HCT116 (cell line): ENCODE data around the gene EFS. TPM values are rescaled to one million over a fixed set of nuclear protein-coding genes. Genes with fewer than 3 reads are reported as not detected.

Experiments
- ATAC-seq: fragments of 200-7000 bp; cut with Tn5 transposase; 2 replicates; pipeline ENCODE4 v1.9.1; 2020; ENCODE audit warnings: mild to moderate bottlenecking, moderate library complexity
- BruUV-seq: library from RNA; stranded (reverse); fragments of 400-500 nt; replicated peaks from 2 replicates; lab custom pipeline; 2021; lab: Mats Ljungman, UMichigan
- CTCF ChIA-PET: fragments of 300-600 bp; sonication (Branson Sonifier 250); formaldehyde crosslinking; loops from one replicate; lab custom pipeline; 2021; ENCODE audit warnings: antibody characterized with exemption; lab: Charles Lee
- POLR2A ChIA-PET: fragments of 300-600, 350-600 bp; sonication (Branson Sonifier 250); formaldehyde crosslinking; loops from one replicate; lab custom pipeline; 2021; ENCODE audit warnings: antibody characterized with exemption; lab: Charles Lee
- RAD21 ChIA-PET, 2 experiments: fragments of 300-600 bp; sonication (Branson Sonifier 250); formaldehyde crosslinking; loops; one replicate each; lab custom pipeline; 2023; ENCODE audit warnings: low total read pairs in 2 of 2; ENCODE audit not compliant: uncharacterized antibody in 2 of 2, unreplicated experiment in 2 of 2, low non-redundant PET in 1 of 2; lab: Charles Lee
- DNase-seq: peaks from one replicate; pipeline ENCODE4 v3.0.0-alpha.2; 2010; ENCODE audit warnings: low read depth, low spot score
- H2AFZ ChIP-seq: fragments of 200-600 bp; shearing (Covaris generic), sonication (generic); 2 replicates; pipeline ENCODE4 v1.6.1; 2017; ENCODE audit warnings: low read depth, mixed run types, mixed read lengths, antibody characterized with exemption, low read length; ENCODE audit not compliant: poor library complexity, severe bottlenecking
- H3K27ac ChIP-seq: 2 replicates; pipeline ENCODE4 v1.5.1; 2012; ENCODE audit warnings: low read depth, low read length
- H3K27me3 ChIP-seq: fragments of 200-600 bp; sonication (generic); 2 replicates; pipeline ENCODE4 v1.6.1; 2016; ENCODE audit warnings: mixed run types, low read length, mixed read lengths; ENCODE audit not compliant: insufficient read depth
- H3K36me3 ChIP-seq, 2 experiments: fragments of 200-500 bp in 1 of 2; fragments of 200-600 bp in 1 of 2; sonication (Bioruptor generic) in 1 of 2; sonication (generic) in 1 of 2; 2 replicates each; pipeline versions ENCODE4 v1.5.1 to v1.6.1; 2014 to 2016; ENCODE audit warnings: low read length in 2 of 2, inconsistent platforms in 1 of 2, mixed read lengths in 1 of 2, mixed run types in 1 of 2; ENCODE audit not compliant: insufficient read depth in 2 of 2, control insufficient read depth in 1 of 2
- H3K4me1 ChIP-seq, 2 experiments: fragments of 200-600 bp in 1 of 2; sonication (generic) in 1 of 2; 2 replicates each; pipeline versions ENCODE4 v1.5.1 to v1.6.1; 2012 to 2017; ENCODE audit warnings: low read length in 2 of 2, inconsistent platforms in 1 of 2, mild to moderate bottlenecking in 1 of 2, mixed read lengths in 1 of 2, mixed run types in 1 of 2, moderate library complexity in 1 of 2; ENCODE audit not compliant: insufficient read depth in 2 of 2, control insufficient read depth in 1 of 2
- H3K4me2 ChIP-seq: fragments of 200-600 bp; sonication (generic); 2 replicates; pipeline ENCODE4 v1.6.1; 2017; ENCODE audit warnings: mixed run types, low read length, mixed read lengths
- H3K4me3 ChIP-seq, 2 experiments: fragments of 200-600 bp in 1 of 2; sonication (generic) in 1 of 2; replicated peaks in 1 of 2; 2 replicates each; pipeline ENCODE4 v1.5.1; 2011 to 2016; ENCODE audit warnings: low read length in 2 of 2, control low read depth in 1 of 2, low read depth in 1 of 2, mild to moderate bottlenecking in 1 of 2, mixed read lengths in 1 of 2, mixed run types in 1 of 2
- H3K79me2 ChIP-seq: fragments of 200-600 bp; sonication (generic); 2 replicates; pipeline ENCODE4 v1.6.1; 2017; ENCODE audit warnings: mild to moderate bottlenecking, mixed run types, low read length, moderate library complexity, mixed read lengths; ENCODE audit not compliant: insufficient read depth
- H3K9ac ChIP-seq: fragments of 200-600 bp; sonication (generic); 2 replicates; pipeline ENCODE4 v1.6.1; 2016; ENCODE audit warnings: low read length, mixed read lengths
- H3K9me2 ChIP-seq: fragments of 200-600 bp; sonication (generic), shearing (Covaris generic); 2 replicates; pipeline ENCODE4 v1.6.1; 2017; ENCODE audit warnings: mixed run types, mild to moderate bottlenecking, moderate library complexity; ENCODE audit not compliant: insufficient read depth
- H3K9me3 ChIP-seq, 2 experiments: fragments of 200-500 bp in 1 of 2; fragments of 200-600 bp in 1 of 2; sonication (Bioruptor generic) in 1 of 2; sonication (generic) in 1 of 2; 2 replicates each; pipeline ENCODE4 v1.6.1; 2014 to 2017; ENCODE audit warnings: low read length in 2 of 2, mixed read lengths in 2 of 2, inconsistent platforms in 1 of 2, low read depth in 1 of 2, mild to moderate bottlenecking in 1 of 2, mixed run types in 1 of 2, moderate library complexity in 1 of 2; ENCODE audit not compliant: control insufficient read depth in 1 of 2, insufficient read depth in 1 of 2
- H4K20me1 ChIP-seq: fragments of 200-600 bp; sonication (generic), shearing (Covaris generic); 2 replicates; pipeline ENCODE4 v1.6.1; 2017; ENCODE audit warnings: mixed run types, mild to moderate bottlenecking, moderate library complexity; ENCODE audit not compliant: insufficient read depth
- CBX3 ChIP-seq: IDR thresholded peaks from 2 replicates; pipeline ENCODE4 v1.6.1; 2012; ENCODE audit warnings: low read depth
- EGR1 ChIP-seq: IDR thresholded peaks from 2 replicates; pipeline ENCODE4 v1.6.1; 2012; ENCODE audit warnings: low read depth
- JUND ChIP-seq: IDR thresholded peaks from 2 replicates; pipeline ENCODE4 v1.6.1; 2012
- SRF ChIP-seq: IDR thresholded peaks from 2 replicates; pipeline ENCODE4 v1.6.1; 2012; ENCODE audit warnings: low read depth
- YY1 ChIP-seq: IDR thresholded peaks from 2 replicates; pipeline ENCODE4 v1.6.1; 2011; ENCODE audit warnings: low read length, low read depth, moderate library complexity, mild to moderate bottlenecking; ENCODE audit not compliant: insufficient replicate concordance; ENCODE audit errors: extremely low read depth
- intact Hi-C: fragments of 100-400 bp; cut with micrococcal nuclease; formaldehyde crosslinking; loops from 2 replicates; pipeline ENCODE4 v1.10.0; 2022
- total RNA-seq: library from RNA; stranded (reverse); gene quantifications from one replicate; pipeline ENCODE4 v1.2.1, GENCODE V29; 2021; ENCODE audit not compliant: unreplicated experiment
- TF ChIP-seq, protein P1 (sequence below): IDR thresholded peaks from 2 replicates; pipeline ENCODE4 v1.6.1; 2011; ENCODE audit warnings: mild to moderate bottlenecking, low read length, moderate library complexity; ENCODE audit not compliant: insufficient replicate concordance; ENCODE audit errors: extremely low read depth

The EFS gene
- total RNA-seq, 1 experiment from 2014 or later: 0.10 TPM

DNA sequence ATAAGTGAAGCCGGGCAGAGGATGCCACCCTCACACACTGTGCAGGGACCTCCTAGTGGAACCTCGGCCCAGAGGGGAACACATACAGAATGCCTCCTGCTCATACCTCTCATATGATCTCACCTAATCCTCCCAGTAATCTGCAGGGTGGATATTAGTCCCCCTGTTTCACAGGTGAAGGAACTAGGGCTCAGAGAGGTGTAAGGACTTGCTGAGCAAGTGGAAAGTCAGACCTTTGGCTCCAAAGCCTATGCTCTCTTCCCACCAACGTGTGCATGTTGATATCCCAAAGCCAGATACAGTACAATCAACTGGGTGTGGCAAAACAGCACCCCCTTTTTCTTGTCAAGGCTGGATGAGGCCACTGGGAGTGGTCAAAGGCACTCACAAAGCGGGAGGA, 38.9 kb upstream of the EFS start (continued):
- TF ChIP-seq YY1 (no peak), JUND (no peak), CBX3 (no peak), SRF (no peak), EGR1 (no peak)

DNA sequence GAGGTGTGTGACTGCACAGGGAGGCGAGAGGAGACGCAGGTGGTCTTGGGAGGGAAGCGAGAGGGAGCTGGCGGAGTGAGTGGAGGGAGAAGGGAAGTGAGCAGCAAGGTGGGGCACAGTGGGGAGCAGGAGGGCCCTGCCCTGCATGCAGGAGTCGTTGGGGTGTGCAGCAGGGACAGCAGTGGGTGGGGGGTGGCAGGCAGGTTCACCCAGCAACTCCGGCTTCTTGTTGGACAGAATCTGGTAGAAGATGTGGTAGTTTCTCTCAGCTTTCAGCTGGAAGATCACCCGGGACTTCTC, 38.1 kb upstream of the EFS start:
- ATAC-seq (no peak), DNase-seq (no peak)
- no peak overlapping the region for H3K4me2 ChIP-seq
- peaks cover 26% of the 10 kb centered on the region; the same call in 1 of the 2 replicates for H3K27me3 ChIP-seq
- no peaks in the 10 kb centered on the region for H3K36me3 ChIP-seq
- intact Hi-C loops: no loop called here
- ChIA-PET RAD21 (no interaction called here), CTCF (no interaction called here), POLR2A (no interaction called here)
- no peak overlapping the region for H3K9ac ChIP-seq
- H3K4me3 ChIP-seq: no peak overlapping the region
- no peak for TF ChIP-seq JUND
- no peak for TF ChIP-seq YY1
- TF ChIP-seq, protein P1, sequence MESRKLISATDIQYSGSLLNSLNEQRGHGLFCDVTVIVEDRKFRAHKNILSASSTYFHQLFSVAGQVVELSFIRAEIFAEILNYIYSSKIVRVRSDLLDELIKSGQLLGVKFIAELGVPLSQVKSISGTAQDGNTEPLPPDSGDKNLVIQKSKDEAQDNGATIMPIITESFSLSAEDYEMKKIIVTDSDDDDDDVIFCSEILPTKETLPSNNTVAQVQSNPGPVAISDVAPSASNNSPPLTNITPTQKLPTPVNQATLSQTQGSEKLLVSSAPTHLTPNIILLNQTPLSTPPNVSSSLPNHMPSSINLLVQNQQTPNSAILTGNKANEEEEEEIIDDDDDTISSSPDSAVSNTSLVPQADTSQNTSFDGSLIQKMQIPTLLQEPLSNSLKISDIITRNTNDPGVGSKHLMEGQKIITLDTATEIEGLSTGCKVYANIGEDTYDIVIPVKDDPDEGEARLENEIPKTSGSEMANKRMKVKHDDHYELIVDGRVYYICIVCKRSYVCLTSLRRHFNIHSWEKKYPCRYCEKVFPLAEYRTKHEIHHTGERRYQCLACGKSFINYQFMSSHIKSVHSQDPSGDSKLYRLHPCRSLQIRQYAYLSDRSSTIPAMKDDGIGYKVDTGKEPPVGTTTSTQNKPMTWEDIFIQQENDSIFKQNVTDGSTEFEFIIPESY: no peak
- no peaks in the 10 kb centered on the region for H4K20me1 ChIP-seq
- H3K79me2 ChIP-seq: no peaks in the 10 kb centered on the region
- no peaks in the 10 kb centered on the region for H3K9me2 ChIP-seq
- H2AFZ ChIP-seq: no peak overlapping the region
- no TSS peak for BruUV-seq
- no peaks in the 10 kb centered on the region for H3K4me1 ChIP-seq
- no peak overlapping the region for H3K27ac ChIP-seq
- no peaks in the 10 kb centered on the region for H3K9me3 ChIP-seq
